Right ventricle myocardium superior (tissue), 1 donor: ENCODE results near the gene CNTNAP3. TPM values are rescaled to one million over a fixed set of nuclear protein-coding genes. Genes with fewer than 3 reads are reported as not detected.

Experiments used
- total RNA-seq: library from RNA; stranded (reverse); fragmentation: NEBNext Ultra II Directional; extraction: Animal tissue kit (Norgen Biotek cat#: 25700); gene quantifications from one replicate; pipeline ENCODE4 v1.2.1, GENCODE V29; 2021
- donor health status: DM: no; HTN: yes; CAD: no; lungs with severe emphysema.

Gene CNTNAP3
- total RNA-seq, 1 donor from 2014 or later: 10.1 TPM

Other genes with a start within 250 kb of the CNTNAP3 start
- not detected for gene SPATA31A1, start 67.5 kb upstream of the CNTNAP3 start, total RNA-seq